Prostate gland (tissue), 2 donors: Measurements from ENCODE around the gene BCAS3.

ENCODE experiments used
- POLR2A ChIP-seq: fragments of 450-650 bp; IDR thresholded peaks from one replicate; pipeline ENCODE4 v1.6.1; 2016; ENCODE audit warnings: antibody characterized with exemption, mild to moderate bottlenecking
- POLR2AphosphoS5 ChIP-seq: sonication (generic); formaldehyde crosslinking; IDR thresholded peaks from one replicate; pipeline ENCODE4 v1.6.1; 2017; ENCODE audit warnings: antibody characterized with exemption
- TF ChIP-seq, protein P1 (sequence below), 4 experiments: fragments of 200-600 bp in 2 of 4; fragments of 450-650 bp in 2 of 4; sonication (generic) in 2 of 4; IDR thresholded peaks; 1 replicate in 3 of 4; 2 replicates in 1 of 4; pipeline ENCODE4 v1.5.1; 2016 to 2019; ENCODE audit warnings: antibody characterized with exemption in 4 of 4, mild to moderate bottlenecking in 2 of 4, moderate library complexity in 2 of 4

DNA sequence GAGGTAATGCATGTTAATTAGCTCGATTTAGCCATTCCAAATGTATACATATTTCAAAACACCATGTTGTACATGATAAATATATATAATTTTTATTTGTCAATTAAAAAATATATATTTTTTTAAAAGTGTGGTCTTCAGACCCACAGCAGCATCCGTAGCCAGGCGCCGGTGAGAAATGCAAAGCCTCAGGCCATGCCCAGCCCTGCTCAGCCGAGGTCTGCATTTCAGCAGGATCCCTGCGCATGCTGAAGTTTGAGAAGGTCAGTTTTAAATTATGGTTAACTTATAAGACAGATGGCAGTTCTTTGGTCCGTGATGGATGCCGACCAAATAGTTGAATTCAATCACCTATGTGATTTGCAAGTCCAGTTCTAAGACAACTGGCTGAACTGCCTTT lies 694.0 kb downstream of the BCAS3 start:
- TF ChIP-seq, protein P1, sequence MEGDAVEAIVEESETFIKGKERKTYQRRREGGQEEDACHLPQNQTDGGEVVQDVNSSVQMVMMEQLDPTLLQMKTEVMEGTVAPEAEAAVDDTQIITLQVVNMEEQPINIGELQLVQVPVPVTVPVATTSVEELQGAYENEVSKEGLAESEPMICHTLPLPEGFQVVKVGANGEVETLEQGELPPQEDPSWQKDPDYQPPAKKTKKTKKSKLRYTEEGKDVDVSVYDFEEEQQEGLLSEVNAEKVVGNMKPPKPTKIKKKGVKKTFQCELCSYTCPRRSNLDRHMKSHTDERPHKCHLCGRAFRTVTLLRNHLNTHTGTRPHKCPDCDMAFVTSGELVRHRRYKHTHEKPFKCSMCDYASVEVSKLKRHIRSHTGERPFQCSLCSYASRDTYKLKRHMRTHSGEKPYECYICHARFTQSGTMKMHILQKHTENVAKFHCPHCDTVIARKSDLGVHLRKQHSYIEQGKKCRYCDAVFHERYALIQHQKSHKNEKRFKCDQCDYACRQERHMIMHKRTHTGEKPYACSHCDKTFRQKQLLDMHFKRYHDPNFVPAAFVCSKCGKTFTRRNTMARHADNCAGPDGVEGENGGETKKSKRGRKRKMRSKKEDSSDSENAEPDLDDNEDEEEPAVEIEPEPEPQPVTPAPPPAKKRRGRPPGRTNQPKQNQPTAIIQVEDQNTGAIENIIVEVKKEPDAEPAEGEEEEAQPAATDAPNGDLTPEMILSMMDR (IDR thresholded peaks at IDR 0.05), result no peak
- TF ChIP-seq POLR2A (no peak), POLR2AphosphoS5 (no peak)
